ENCODE data around the gene TBX4. TPM values are rescaled to one million over a fixed set of nuclear protein-coding genes. Genes with fewer than 3 reads are reported as not detected.

TBX4 gene
- total RNA-seq, 4 donors from 2014 or later, result not detected

- WGBS, result 100% methylated on average over 3 of the region's 6 CpGs
- no peaks in the 10 kb centered on the region for H3K9me3 ChIP-seq
- intact Hi-C loops (cut with DNase I), result no loop called here
- DNase-seq (ENCODE audit: extremely low spot score), result no peak
- peaks cover 0 to 28% (median 0%) of the 10 kb centered on the region in 4 donors for H3K27me3 ChIP-seq
- no peak overlapping the region for H3K4me3 ChIP-seq
- H3K27ac ChIP-seq (replicated peaks in 1 of 4), result no peak overlapping the region
- no peaks in the 10 kb centered on the region for H3K4me1 ChIP-seq
- no peaks in the 10 kb centered on the region for H3K36me3 ChIP-seq
- TF ChIP-seq CTCF (IDR thresholded peaks at IDR 0.05) (no peak), POLR2AphosphoS5 (IDR thresholded peaks at IDR 0.05) (no peak), POLR2A (IDR thresholded peaks at IDR 0.05; ENCODE audit: low read depth) (no peak), EP300 (IDR thresholded peaks at IDR 0.05) (no peak)
Observed at GRCh38 chr17:61474934-61475333, 22.7 kb downstream of the TBX4 start.

DNA sequence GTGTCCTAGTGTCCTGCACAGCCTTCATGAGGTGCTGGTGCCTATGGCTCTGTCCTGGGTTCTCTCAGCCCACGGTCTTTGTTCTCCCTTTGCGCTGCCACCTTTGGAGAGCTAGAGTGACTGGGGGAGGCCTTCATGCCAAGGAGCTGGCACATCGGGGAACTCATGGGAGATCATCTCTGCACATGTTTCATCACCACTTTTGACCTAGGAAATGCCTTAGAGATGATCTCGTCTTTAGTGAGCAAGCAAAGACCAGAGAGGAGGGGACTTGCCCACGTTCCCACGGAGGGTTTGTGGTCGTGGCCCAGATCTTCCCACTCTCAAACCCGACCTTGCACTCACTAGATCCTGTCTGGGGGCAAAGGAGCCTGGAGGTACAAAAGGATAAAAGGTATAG is 23.5 kb downstream of the TBX4 start:
- intact Hi-C loops (cut with DNase I), result no loop called here
- no peaks in the 10 kb centered on the region for H3K36me3 ChIP-seq
- DNase-seq (ENCODE audit: extremely low spot score), result no peak
- no peak overlapping the region for H3K4me3 ChIP-seq
- TF ChIP-seq POLR2AphosphoS5 (IDR thresholded peaks at IDR 0.05) (no peak), POLR2A (IDR thresholded peaks at IDR 0.05; ENCODE audit: low read depth) (no peak), CTCF (IDR thresholded peaks at IDR 0.05) (no peak)
- 78% methylated on average over 8 of the region's 8 CpGs for WGBS
- peaks cover 0 to 28% (median 0%) of the 10 kb centered on the region in 4 donors for H3K27me3 ChIP-seq
- H3K4me1 ChIP-seq, result no peaks in the 10 kb centered on the region
- no peak overlapping the region for H3K27ac ChIP-seq (replicated peaks in 1 of 4)
- no peaks in the 10 kb centered on the region for H3K9me3 ChIP-seq

GRCh38 chr17:61476476-61477203 is 24.4 kb downstream of the TBX4 start:
- intact Hi-C loops (cut with DNase I), result no loop called here
- no peaks in the 10 kb centered on the region for H3K4me1 ChIP-seq
- no peaks in the 10 kb centered on the region for H3K36me3 ChIP-seq
- peaks cover 0 to 28% (median 0%) of the 10 kb centered on the region in 4 donors for H3K27me3 ChIP-seq
- no peak overlapping the region for H3K27ac ChIP-seq (replicated peaks in 1 of 4)
- H3K9me3 ChIP-seq, result no peaks in the 10 kb centered on the region
- WGBS, result 74% methylated on average over 16 of the region's 17 CpGs
- DNase-seq (ENCODE audit: extremely low spot score), result no peak
- no peak overlapping the region for H3K4me3 ChIP-seq
- TF ChIP-seq POLR2AphosphoS5 (IDR thresholded peaks at IDR 0.05), result no peak
- no peak for TF ChIP-seq CTCF (IDR thresholded peaks at IDR 0.05)
- no peak for TF ChIP-seq POLR2A (IDR thresholded peaks at IDR 0.05; ENCODE audit: low read depth)
- no peak for TF ChIP-seq EP300 (IDR thresholded peaks at IDR 0.05)

- Histone ChIP-seq H3K27ac (replicated peaks in 1 of 4) (no peak overlapping the region), H3K4me3 (no peak overlapping the region), H3K4me1 (no peaks in the 10 kb centered on the region), H3K9me3 (no peaks in the 10 kb centered on the region), H3K27me3 (peaks cover 0 to 28% (median 0%) of the 10 kb centered on the region in 4 donors), H3K36me3 (no peaks in the 10 kb centered on the region)
- WGBS, result 60% methylated on average over 14 of the region's 23 CpGs
- TF ChIP-seq EP300 (IDR thresholded peaks at IDR 0.05) (no peak), POLR2AphosphoS5 (IDR thresholded peaks at IDR 0.05) (no peak), POLR2A (IDR thresholded peaks at IDR 0.05; ENCODE audit: low read depth) (no peak), CTCF (IDR thresholded peaks at IDR 0.05) (no peak)
- intact Hi-C loops (cut with DNase I), result no loop called here
- DNase-seq (ENCODE audit: extremely low spot score), result no peak
Observed at GRCh38 chr17:61477204-61477834, 25.1 kb downstream of the TBX4 start.
